Mesodermal cell (in vitro differentiated cells): ENCODE data around the gene DDX1.

Experiments
- H3K27ac ChIP-seq: 2 replicates; pipeline ENCODE4 v1.7.0; 2013; ENCODE audit warnings: mild to moderate bottlenecking, low read depth, low read length, moderate library complexity; ENCODE audit not compliant: severe bottlenecking
- H3K36me3 ChIP-seq: 2 replicates; pipeline ENCODE4 v1.7.1; 2013; ENCODE audit warnings: mild to moderate bottlenecking, low read length, moderate library complexity; ENCODE audit not compliant: control insufficient read depth, insufficient read depth
- H3K4me1 ChIP-seq: one replicate; pipeline ENCODE4 v1.7.1; 2013; ENCODE audit warnings: mild to moderate bottlenecking, low read length; ENCODE audit not compliant: insufficient read depth, control insufficient read depth, poor library complexity, severe bottlenecking
- H3K4me3 ChIP-seq: 2 replicates; pipeline ENCODE4 v1.7.0; 2013; ENCODE audit warnings: low read length, control low read depth, mild to moderate bottlenecking; ENCODE audit not compliant: insufficient read depth, poor library complexity, severe bottlenecking; ENCODE audit errors: extremely low read depth
- H3K9me3 ChIP-seq: 2 replicates; pipeline ENCODE4 v1.7.1; 2013; ENCODE audit warnings: mild to moderate bottlenecking, low read length, moderate library complexity; ENCODE audit not compliant: control insufficient read depth
- WGBS, 2 experiments: methylation state at CpG; one replicate each; pipeline ENCODE4 v1.1.5; 2013; ENCODE audit warnings: missing lambda C conversion rate in 2 of 2; ENCODE audit not compliant: insufficient coverage in 2 of 2; 5-methylcytosine and 5-hydroxymethylcytosine counted together

DDX1 gene

GRCh38 chr2:15665943-15666460 is 74.3 kb downstream of the DDX1 start:
- 95 to 97% methylated on average over 9 of the region's 9 CpGs for WGBS, 2 experiments
- H3K9me3 ChIP-seq, result peaks cover 5% of the 10 kb centered on the region
- no peaks in the 10 kb centered on the region for H3K36me3 ChIP-seq
- peaks cover 21% of the 10 kb centered on the region for H3K4me1 ChIP-seq
- no peak overlapping the region for H3K4me3 ChIP-seq
- no peak overlapping the region for H3K27ac ChIP-seq

- H3K27ac ChIP-seq, result peak overlapping the region; percentile 29
- H3K4me1 ChIP-seq, result peaks cover 21% of the 10 kb centered on the region
- H3K4me3 ChIP-seq, result no peak overlapping the region
- peaks cover 10% of the 10 kb centered on the region for H3K9me3 ChIP-seq
- no peaks in the 10 kb centered on the region for H3K36me3 ChIP-seq
- 86 to 92% methylated on average over 16 of the region's 16 CpGs for WGBS, 2 experiments
These were observed 75.5 kb downstream of the DDX1 start for GRCh38 chr2:15666861-15667808.

GRCh38 chr2:15667809-15668556 is 76.3 kb downstream of the DDX1 start:
- H3K4me1 ChIP-seq, result peaks cover 21% of the 10 kb centered on the region
- peaks cover 15% of the 10 kb centered on the region for H3K9me3 ChIP-seq
- no peak overlapping the region for H3K4me3 ChIP-seq
- peak overlapping the region; percentile 65 for H3K27ac ChIP-seq
- WGBS, 2 experiments, result 100% methylated on average over 1 of the region's 4 CpGs; no CpG with 5 or more reads in 1 of the 2 experiments
- H3K36me3 ChIP-seq, result no peaks in the 10 kb centered on the region

GRCh38 chr2:15668611-15669305 is 77.1 kb downstream of the DDX1 start:
- 65 to 68% methylated on average over 3 to 8 of the region's 10 CpGs for WGBS, 2 experiments
- Histone ChIP-seq H3K36me3 (no peaks in the 10 kb centered on the region), H3K9me3 (peaks cover 13% of the 10 kb centered on the region), H3K4me3 (no peak overlapping the region), H3K27ac (peak overlapping the region; percentile 65), H3K4me1 (peaks cover 22% of the 10 kb centered on the region)

GRCh38 chr2:15669375-15669910 is 77.8 kb downstream of the DDX1 start:
- H3K4me3 ChIP-seq, result no peak overlapping the region
- no peaks in the 10 kb centered on the region for H3K36me3 ChIP-seq
- H3K4me1 ChIP-seq, result peaks cover 27% of the 10 kb centered on the region
- H3K9me3 ChIP-seq, result peaks cover 10% of the 10 kb centered on the region
- H3K27ac ChIP-seq, result no peak overlapping the region
- WGBS, 2 experiments, result 83 to 100% methylated on average over 1 to 2 of the region's 6 CpGs

- Histone ChIP-seq H3K9me3 (peaks cover 10% of the 10 kb centered on the region), H3K36me3 (no peaks in the 10 kb centered on the region), H3K27ac (no peak overlapping the region), H3K4me1 (peaks cover 27% of the 10 kb centered on the region), H3K4me3 (no peak overlapping the region)
- WGBS, 2 experiments, result no CpG with 5 or more reads among the region's 1 CpG
These were observed 78.8 kb downstream of the DDX1 start for GRCh38 chr2:15670469-15670868.

GRCh38 chr2:15670981-15671380 is 79.3 kb downstream of the DDX1 start:
- H3K4me3 ChIP-seq, result no peak overlapping the region
- H3K4me1 ChIP-seq, result peaks cover 27% of the 10 kb centered on the region
- 83 to 86% methylated on average over 1 to 2 of the region's 2 CpGs for WGBS, 2 experiments
- no peak overlapping the region for H3K27ac ChIP-seq
- H3K36me3 ChIP-seq, result no peaks in the 10 kb centered on the region
- peaks cover 10% of the 10 kb centered on the region for H3K9me3 ChIP-seq

- no peak overlapping the region for H3K27ac ChIP-seq
- no peak overlapping the region for H3K4me3 ChIP-seq
- no peaks in the 10 kb centered on the region for H3K36me3 ChIP-seq
- peaks cover 10% of the 10 kb centered on the region for H3K9me3 ChIP-seq
- H3K4me1 ChIP-seq, result peaks cover 27% of the 10 kb centered on the region
These were observed 79.7 kb downstream of the DDX1 start for GRCh38 chr2:15671409-15671808.

- peaks cover 27% of the 10 kb centered on the region for H3K4me1 ChIP-seq
- peaks cover 10% of the 10 kb centered on the region for H3K9me3 ChIP-seq
- H3K4me3 ChIP-seq, result no peak overlapping the region
- H3K27ac ChIP-seq, result no peak overlapping the region
- WGBS, 2 experiments, result 81 to 97% methylated on average over 5 to 8 of the region's 9 CpGs
- H3K36me3 ChIP-seq, result no peaks in the 10 kb centered on the region
These were observed 80.5 kb downstream of the DDX1 start for GRCh38 chr2:15671842-15672815.
